Measurements from ENCODE around the gene PLCL1. TPM values are rescaled to one million over a fixed set of nuclear protein-coding genes. Genes with fewer than 3 reads are reported as not detected.

The PLCL1 gene
- total RNA-seq, 3 donors from 2014 or later: 1.6 to 10.6 (median 2.0) TPM

- DNase-seq (no peak), ATAC-seq (no peak)
- Histone ChIP-seq H3K4me1 (ENCODE audit: low read depth) (no peaks in the 10 kb centered on the region), H3K36me3 (ENCODE audit: low read depth) (no peaks in the 10 kb centered on the region), H3K9me3 (no peaks in the 10 kb centered on the region), H3K4me3 (no peak overlapping the region)
- no peak for TF ChIP-seq CTCF (IDR thresholded peaks at IDR 0.05)
- intact Hi-C loops (cut with DNase I, micrococcal nuclease): no loop called here
Measured at GRCh38 chr2:197919487-197919886, 115.1 kb downstream of the PLCL1 start.

GRCh38 chr2:197920088-197920487 lies 115.7 kb downstream of the PLCL1 start:
- H3K4me3 ChIP-seq: no peak overlapping the region

GRCh38 chr2:197920592-197921201 lies 116.3 kb downstream of the PLCL1 start:
- Histone ChIP-seq H3K9me3 (no peaks in the 10 kb centered on the region), H3K4me1 (ENCODE audit: low read depth) (no peaks in the 10 kb centered on the region), H3K36me3 (ENCODE audit: low read depth) (no peaks in the 10 kb centered on the region), H3K4me3 (no peak overlapping the region)
- DNase-seq (no peak), ATAC-seq (no peak)
- intact Hi-C loops (cut with DNase I, micrococcal nuclease): no loop called here
- no peak for TF ChIP-seq CTCF (IDR thresholded peaks at IDR 0.05)

More at GRCh38 chr2:197920088-197920487, 115.7 kb downstream of the PLCL1 start:
- Histone ChIP-seq H3K36me3 (ENCODE audit: low read depth) (no peaks in the 10 kb centered on the region), H3K9me3 (no peaks in the 10 kb centered on the region), H3K4me1 (ENCODE audit: low read depth) (no peaks in the 10 kb centered on the region)
- ATAC-seq (no peak), DNase-seq (no peak)
- TF ChIP-seq CTCF (IDR thresholded peaks at IDR 0.05): no peak
- intact Hi-C loops (cut with DNase I, micrococcal nuclease): no loop called here

GRCh38 chr2:197924483-197924882 lies 120.1 kb downstream of the PLCL1 start:
- DNase-seq (no peak), ATAC-seq (no peak)
- Histone ChIP-seq H3K4me3 (no peak overlapping the region), H3K9me3 (no peaks in the 10 kb centered on the region), H3K36me3 (ENCODE audit: low read depth) (no peaks in the 10 kb centered on the region), H3K4me1 (ENCODE audit: low read depth) (no peaks in the 10 kb centered on the region)
- intact Hi-C loops (cut with DNase I, micrococcal nuclease): no loop called here
- no peak for TF ChIP-seq CTCF (IDR thresholded peaks at IDR 0.05)

GRCh38 chr2:197925204-197925603 lies 120.8 kb downstream of the PLCL1 start:
- intact Hi-C loops (cut with DNase I, micrococcal nuclease): no loop called here
- DNase-seq: no peak
- Histone ChIP-seq H3K9me3 (no peaks in the 10 kb centered on the region), H3K4me3 (no peak overlapping the region), H3K4me1 (ENCODE audit: low read depth) (no peaks in the 10 kb centered on the region), H3K36me3 (ENCODE audit: low read depth) (no peaks in the 10 kb centered on the region)
- no peak for TF ChIP-seq CTCF (IDR thresholded peaks at IDR 0.05)
- ATAC-seq: no peak

- no peaks in the 10 kb centered on the region for H3K4me1 ChIP-seq (ENCODE audit: low read depth)
- TF ChIP-seq CTCF (IDR thresholded peaks at IDR 0.05): no peak
- no peaks in the 10 kb centered on the region for H3K36me3 ChIP-seq (ENCODE audit: low read depth)
- H3K4me3 ChIP-seq: no peak overlapping the region
- ATAC-seq: no peak
- intact Hi-C loops (cut with DNase I, micrococcal nuclease): no loop called here
- no peak for DNase-seq
- no peaks in the 10 kb centered on the region for H3K9me3 ChIP-seq
Measured at GRCh38 chr2:197925976-197926375, 121.6 kb downstream of the PLCL1 start.

All from mucosa of descending colon (tissue), 3 donors.